OCI-LY3 (cell line): Measurements from ENCODE around the gene DHX8.

Experiments used
- CTCF ChIP-seq: fragments of 200-600, 300-600 bp; sonication (generic); IDR thresholded peaks from 2 replicates; pipeline ENCODE4 v1.5.1; 2014; ENCODE audit warnings: antibody characterized with exemption, low read length, low read depth
- EZH2phosphoT487 ChIP-seq: fragments of 200-600 bp; shearing (Covaris generic); IDR thresholded peaks from 2 replicates; pipeline ENCODE4 v1.6.1; 2018; ENCODE audit warnings: antibody characterized with exemption, mixed run types, low read depth

- no peak for TF ChIP-seq CTCF
- TF ChIP-seq EZH2phosphoT487, result no peak
Measured at GRCh38 chr17:43467981-43468581, 15.7 kb upstream of the DHX8 start.
